OCI-LY1 (cell line): ENCODE results near the gene LRRC2.

ENCODE experiments used
- EZH2 ChIP-seq: fragments of 200-600 bp; sonication (generic), shearing (Covaris generic); IDR thresholded peaks from 2 replicates; pipeline ENCODE4 v1.8.0; 2017; ENCODE audit warnings: borderline replicate concordance, mixed run types, mild to moderate bottlenecking, antibody characterized with exemption, low read length, moderate library complexity, mixed read lengths
- TF ChIP-seq, protein P1 (sequence below): fragments of 200-600 bp; sonication (generic), shearing (Covaris generic); IDR thresholded peaks from 2 replicates; pipeline ENCODE4 v1.5.1; 2017; ENCODE audit warnings: mild to moderate bottlenecking, antibody characterized with exemption, low read length, moderate library complexity, mixed read lengths

DNA sequence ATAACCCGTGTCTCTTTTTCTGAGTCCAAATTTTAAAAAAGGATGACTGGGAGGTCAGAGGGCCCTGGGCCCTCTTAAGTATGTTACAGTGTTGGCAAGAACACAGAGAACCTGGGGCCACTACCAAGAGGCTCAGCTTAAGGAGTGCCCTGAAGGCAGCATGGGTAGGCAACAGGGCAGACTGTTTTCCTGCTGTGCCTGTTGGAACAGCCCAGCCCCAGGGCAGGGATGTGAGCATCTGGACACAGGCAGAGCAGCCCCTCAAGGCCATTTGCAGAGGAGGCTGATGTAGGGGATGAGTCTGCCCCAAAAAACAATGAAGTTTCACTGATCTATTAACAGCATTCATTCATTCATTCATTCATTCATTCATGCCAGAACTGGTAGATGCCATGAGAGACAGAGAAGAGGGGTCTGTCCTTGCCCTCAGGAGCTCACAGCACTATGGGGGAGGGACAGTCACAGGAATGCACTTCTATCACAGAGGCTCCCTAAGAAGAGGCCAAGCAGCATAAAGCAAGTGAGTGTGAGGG lies 99.2 kb downstream of the LRRC2 start:
- TF ChIP-seq, protein P1, sequence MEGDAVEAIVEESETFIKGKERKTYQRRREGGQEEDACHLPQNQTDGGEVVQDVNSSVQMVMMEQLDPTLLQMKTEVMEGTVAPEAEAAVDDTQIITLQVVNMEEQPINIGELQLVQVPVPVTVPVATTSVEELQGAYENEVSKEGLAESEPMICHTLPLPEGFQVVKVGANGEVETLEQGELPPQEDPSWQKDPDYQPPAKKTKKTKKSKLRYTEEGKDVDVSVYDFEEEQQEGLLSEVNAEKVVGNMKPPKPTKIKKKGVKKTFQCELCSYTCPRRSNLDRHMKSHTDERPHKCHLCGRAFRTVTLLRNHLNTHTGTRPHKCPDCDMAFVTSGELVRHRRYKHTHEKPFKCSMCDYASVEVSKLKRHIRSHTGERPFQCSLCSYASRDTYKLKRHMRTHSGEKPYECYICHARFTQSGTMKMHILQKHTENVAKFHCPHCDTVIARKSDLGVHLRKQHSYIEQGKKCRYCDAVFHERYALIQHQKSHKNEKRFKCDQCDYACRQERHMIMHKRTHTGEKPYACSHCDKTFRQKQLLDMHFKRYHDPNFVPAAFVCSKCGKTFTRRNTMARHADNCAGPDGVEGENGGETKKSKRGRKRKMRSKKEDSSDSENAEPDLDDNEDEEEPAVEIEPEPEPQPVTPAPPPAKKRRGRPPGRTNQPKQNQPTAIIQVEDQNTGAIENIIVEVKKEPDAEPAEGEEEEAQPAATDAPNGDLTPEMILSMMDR, result no peak
- no peak for TF ChIP-seq EZH2
